Activated T-cell treated with anti-CD3 and anti-CD28 coated beads, Interleukin-2, amount 50 U/mL, for 72 hours (primary cell): ENCODE measurements around the gene ETFA. TPM values are rescaled to one million over a fixed set of nuclear protein-coding genes. Genes with fewer than 3 reads are reported as not detected.
"Not testable (repeated sequence)": the region's sequence is repeated elsewhere in the genome, so short reads cannot be mapped to it uniquely, and the experiment has no call there.

ENCODE experiments used
- ATAC-seq, 2 donors: fragments of 150-1000 bp; cut with Tn5 transposase; replicated peaks in 1 of 2; 2 replicates each; pipeline ENCODE4 v1.10.0; 2021; ENCODE audit warnings: moderate library complexity in 2 of 2, mild to moderate bottlenecking in 1 of 2
- DNase-seq, 2 donors: peaks; one replicate each; pipeline ENCODE4 v3.0.0; 2021 to 2022; ENCODE audit warnings: mixed read lengths in 1 of 2
- H3K27ac Mint-ChIP-seq: one replicate; pipeline ENCODE4 v1.8.0; 2022; ENCODE audit warnings: mild to moderate bottlenecking, moderate library complexity, mixed read lengths
- H3K27me3 Mint-ChIP-seq: one replicate; pipeline ENCODE4 v1.8.0; 2022; ENCODE audit warnings: low read depth, mixed read lengths
- H3K36me3 Mint-ChIP-seq, 2 donors: one replicate each; pipeline ENCODE4 v1.8.0; 2022; ENCODE audit warnings: mixed read lengths in 2 of 2, mild to moderate bottlenecking in 1 of 2; ENCODE audit not compliant: insufficient read depth in 2 of 2
- H3K4me1 Mint-ChIP-seq: one replicate; pipeline ENCODE4 v1.8.0; 2022; ENCODE audit warnings: low read depth, mixed read lengths
- H3K4me3 Mint-ChIP-seq, 2 donors: one replicate each; pipeline ENCODE4 v1.8.0; 2022; ENCODE audit warnings: mild to moderate bottlenecking in 2 of 2, mixed read lengths in 2 of 2, moderate library complexity in 2 of 2
- H3K9me3 Mint-ChIP-seq, 2 donors: one replicate each; pipeline ENCODE4 v1.8.0; 2022; ENCODE audit warnings: mixed read lengths in 2 of 2
- total RNA-seq, 2 donors: library from RNA; stranded (reverse); gene quantifications; one replicate each; pipeline ENCODE4 v1.2.3, GENCODE V29; 2022

ETFA gene
- total RNA-seq, 2 donors from 2014 or later, result 143 to 158 TPM

- Mint-ChIP-seq H3K9me3 (peaks cover 0 to 4% of the 10 kb centered on the region in 2 donors), H3K4me3 (no peak overlapping the region), H3K36me3 (peaks cover 12 to 33% of the 10 kb centered on the region in 2 donors), H3K27me3 (no peaks in the 10 kb centered on the region), H3K27ac (no peak overlapping the region), H3K4me1 (no peaks in the 10 kb centered on the region)
- DNase-seq, result no peak
- no peak for ATAC-seq
These were observed 37.0 kb downstream of the ETFA start for GRCh38 chr15:76274226-76274625.

- Mint-ChIP-seq H3K36me3 (peaks cover 19 to 51% of the 10 kb centered on the region in 2 donors), H3K27ac (no peak overlapping the region), H3K9me3 (peaks cover 2 to 5% of the 10 kb centered on the region in 2 donors), H3K4me3 (no peak overlapping the region), H3K4me1 (no peaks in the 10 kb centered on the region), H3K27me3 (no peaks in the 10 kb centered on the region)
- no peak for ATAC-seq
- no peak for DNase-seq
These were observed 40.4 kb downstream of the ETFA start for GRCh38 chr15:76270876-76271275.

- Mint-ChIP-seq H3K27ac (no peak overlapping the region), H3K9me3 (peaks cover 7 to 12% of the 10 kb centered on the region in 2 donors), H3K4me1 (no peaks in the 10 kb centered on the region), H3K36me3 (peaks cover 34 to 79% of the 10 kb centered on the region in 2 donors), H3K27me3 (no peaks in the 10 kb centered on the region), H3K4me3 (no peak overlapping the region)
- DNase-seq (no peak), ATAC-seq (no peak)
These were observed 44.2 kb downstream of the ETFA start for GRCh38 chr15:76267077-76267476.

- not testable (repeated sequence) for ATAC-seq, H3K4me3 Mint-ChIP-seq, H3K4me1 Mint-ChIP-seq, H3K27ac Mint-ChIP-seq, H3K27me3 Mint-ChIP-seq, DNase-seq
- peaks cover 7 to 12% of the 10 kb centered on the region in 2 donors for H3K9me3 Mint-ChIP-seq
- H3K36me3 Mint-ChIP-seq, result peaks cover 35 to 81% of the 10 kb centered on the region in 2 donors
These were observed 45.5 kb downstream of the ETFA start for GRCh38 chr15:76265769-76266168.

GRCh38 chr15:76260246-76260938, 50.9 kb downstream of the ETFA start:
- peaks cover 15 to 44% of the 10 kb centered on the region in 2 donors for H3K36me3 Mint-ChIP-seq
- no peaks in the 10 kb centered on the region for H3K27me3 Mint-ChIP-seq

GRCh38 chr15:76259392-76259791, 51.9 kb downstream of the ETFA start:
- Mint-ChIP-seq H3K9me3 (peaks cover 2 to 7% of the 10 kb centered on the region in 2 donors), H3K4me3 (no peak overlapping the region), H3K27me3 (no peaks in the 10 kb centered on the region), H3K36me3 (peaks cover 11 to 34% of the 10 kb centered on the region in 2 donors), H3K27ac (no peak overlapping the region), H3K4me1 (no peaks in the 10 kb centered on the region)
- DNase-seq (no peak), ATAC-seq (no peak)

More at GRCh38 chr15:76260246-76260938, 50.9 kb downstream of the ETFA start:
- Mint-ChIP-seq H3K9me3 (peaks cover 2 to 10% of the 10 kb centered on the region in 2 donors), H3K4me3 (no peak overlapping the region), H3K4me1 (no peaks in the 10 kb centered on the region), H3K27ac (no peak overlapping the region)
- ATAC-seq (no peak), DNase-seq (no peak)

- no peak overlapping the region for H3K4me3 Mint-ChIP-seq
- H3K27me3 Mint-ChIP-seq, result no peaks in the 10 kb centered on the region
These were observed 52.8 kb downstream of the ETFA start for GRCh38 chr15:76258460-76258859.

GRCh38 chr15:76253691-76254473, 57.4 kb downstream of the ETFA start:
- Mint-ChIP-seq H3K27ac (no peak overlapping the region), H3K4me1 (no peaks in the 10 kb centered on the region), H3K36me3 (peaks cover 0 to 1% of the 10 kb centered on the region in 2 donors), H3K9me3 (no peaks in the 10 kb centered on the region), H3K27me3 (no peaks in the 10 kb centered on the region), H3K4me3 (no peak overlapping the region)
- no peak for ATAC-seq
- no peak for DNase-seq

More at GRCh38 chr15:76258460-76258859, 52.8 kb downstream of the ETFA start:
- no peak for DNase-seq
- no peaks in the 10 kb centered on the region for H3K4me1 Mint-ChIP-seq
- ATAC-seq, result no peak
- H3K27ac Mint-ChIP-seq, result no peak overlapping the region
- peaks cover 2 to 4% of the 10 kb centered on the region in 2 donors for H3K9me3 Mint-ChIP-seq
- H3K36me3 Mint-ChIP-seq, result peaks cover 9 to 26% of the 10 kb centered on the region in 2 donors

- Mint-ChIP-seq H3K4me3 (no peak overlapping the region), H3K9me3 (no peaks in the 10 kb centered on the region), H3K27me3 (no peaks in the 10 kb centered on the region), H3K36me3 (no peaks in the 10 kb centered on the region), H3K27ac (no peak overlapping the region), H3K4me1 (no peaks in the 10 kb centered on the region)
- DNase-seq (no peak), ATAC-seq (peak in 1 of 2 donors; percentile 46)
These were observed 59.0 kb downstream of the ETFA start for GRCh38 chr15:76252249-76252648.

GRCh38 chr15:76251717-76252116, 59.6 kb downstream of the ETFA start:
- H3K36me3 Mint-ChIP-seq, result no peaks in the 10 kb centered on the region
- no peaks in the 10 kb centered on the region for H3K4me1 Mint-ChIP-seq
- H3K4me3 Mint-ChIP-seq, result no peak overlapping the region
- ATAC-seq, result no peak
- no peaks in the 10 kb centered on the region for H3K27me3 Mint-ChIP-seq
- no peak overlapping the region for H3K27ac Mint-ChIP-seq
- no peaks in the 10 kb centered on the region for H3K9me3 Mint-ChIP-seq
- no peak for DNase-seq

GRCh38 chr15:76245072-76245610, 66.1 kb downstream of the ETFA start:
- Mint-ChIP-seq H3K4me3 (no peak overlapping the region), H3K27ac (no peak overlapping the region), H3K27me3 (no peaks in the 10 kb centered on the region), H3K36me3 (peaks cover 0 to 4% of the 10 kb centered on the region in 2 donors), H3K4me1 (no peaks in the 10 kb centered on the region), H3K9me3 (no peaks in the 10 kb centered on the region)
- ATAC-seq (no peak), DNase-seq (no peak)

GRCh38 chr15:76239786-76240185, 71.5 kb downstream of the ETFA start:
- DNase-seq, result no peak
- ATAC-seq, result no peak
- no peaks in the 10 kb centered on the region for H3K4me1 Mint-ChIP-seq
- H3K36me3 Mint-ChIP-seq, result peaks cover 0 to 4% of the 10 kb centered on the region in 2 donors
- H3K9me3 Mint-ChIP-seq, result no peaks in the 10 kb centered on the region
- no peak overlapping the region for H3K27ac Mint-ChIP-seq
- no peaks in the 10 kb centered on the region for H3K27me3 Mint-ChIP-seq
- no peak overlapping the region for H3K4me3 Mint-ChIP-seq

GRCh38 chr15:76236350-76236749, 74.9 kb downstream of the ETFA start:
- peaks cover 0 to 2% of the 10 kb centered on the region in 2 donors for H3K36me3 Mint-ChIP-seq
- no peaks in the 10 kb centered on the region for H3K27me3 Mint-ChIP-seq
- no peaks in the 10 kb centered on the region for H3K4me1 Mint-ChIP-seq
- no peak for ATAC-seq
- H3K27ac Mint-ChIP-seq, result no peak overlapping the region
- no peak for DNase-seq
- no peaks in the 10 kb centered on the region for H3K9me3 Mint-ChIP-seq
- H3K4me3 Mint-ChIP-seq, result no peak overlapping the region
